HG02610 (cell line): ENCODE data around the gene IER3IP1.
"Not testable (repeated sequence)": the region's sequence is repeated elsewhere in the genome, so short reads cannot be mapped to it uniquely, and the experiment has no call there.

Experiments
- ATAC-seq: cut with Tn5 transposase; IDR thresholded peaks from one replicate; pipeline ENCODE4 v1.9.1; 2021; ENCODE audit warnings: mild to moderate bottlenecking, moderate library complexity; ENCODE audit not compliant: unreplicated experiment

IER3IP1 gene

DNA sequence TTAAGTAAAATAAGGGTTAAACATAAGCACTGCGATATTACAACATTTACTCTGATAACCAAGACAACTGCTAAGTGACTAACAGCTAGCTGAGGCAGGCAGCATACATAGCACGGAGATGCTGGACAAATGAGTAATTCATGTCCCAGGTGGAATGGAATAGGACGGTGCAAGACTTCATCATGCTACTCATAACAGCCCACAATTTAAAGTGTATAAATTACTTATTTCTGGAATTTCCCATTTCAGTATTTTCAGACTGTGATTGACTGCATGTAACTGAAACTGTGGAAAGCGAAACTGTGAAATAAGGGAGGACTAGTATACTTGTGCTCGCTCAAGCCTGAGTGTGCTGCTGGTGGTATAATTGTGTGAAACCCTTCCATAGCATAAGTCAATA is 12.9 kb downstream of the IER3IP1 start:
- ATAC-seq, result peak; percentile 91

- no peak for ATAC-seq
Observed at GRCh38 chr18:47160256-47160655, 15.9 kb downstream of the IER3IP1 start.

GRCh38 chr18:47158404-47158803 is 17.8 kb downstream of the IER3IP1 start:
- not testable (repeated sequence) for ATAC-seq

- ATAC-seq, result no peak
Observed at GRCh38 chr18:47151439-47151838, 24.7 kb downstream of the IER3IP1 start.

DNA sequence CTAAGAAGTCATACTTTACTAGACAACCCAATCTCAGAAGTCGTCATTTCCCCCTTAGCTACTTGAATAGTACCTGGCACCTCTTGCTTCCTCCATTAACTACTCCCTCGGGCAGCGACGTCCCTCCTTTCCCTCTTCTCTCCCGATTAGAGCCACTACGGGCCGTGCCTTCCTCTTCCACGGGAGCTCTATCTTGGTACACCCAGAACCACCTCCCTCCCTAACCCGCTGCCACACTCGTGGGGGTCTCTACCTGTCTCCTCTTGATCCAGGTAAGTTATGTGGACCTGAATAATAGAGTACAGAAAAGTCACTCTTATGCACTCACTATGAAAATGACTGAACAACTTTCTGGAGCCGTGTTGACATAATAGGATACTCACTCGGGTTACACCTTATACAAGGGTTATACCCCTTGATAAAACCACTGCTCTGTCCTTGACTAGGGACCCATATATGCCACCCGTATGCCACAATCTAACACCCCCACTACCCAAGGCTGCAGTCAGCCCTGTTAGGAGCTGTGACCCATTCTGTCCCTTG is 25.3 kb downstream of the IER3IP1 start:
- peak; percentile 8 for ATAC-seq

- ATAC-seq, result peak; percentile 89
Observed at GRCh38 chr18:47150029-47150823, 25.9 kb downstream of the IER3IP1 start, which contains the start of gene HDHD2. HDHD2 (minus strand) TSS chr18:47150500; CDS start chr18:47136439, 14,061 bp downstream.

- ATAC-seq, result no peak
Observed at GRCh38 chr18:47149457-47150028, 26.6 kb downstream of the IER3IP1 start.

DNA sequence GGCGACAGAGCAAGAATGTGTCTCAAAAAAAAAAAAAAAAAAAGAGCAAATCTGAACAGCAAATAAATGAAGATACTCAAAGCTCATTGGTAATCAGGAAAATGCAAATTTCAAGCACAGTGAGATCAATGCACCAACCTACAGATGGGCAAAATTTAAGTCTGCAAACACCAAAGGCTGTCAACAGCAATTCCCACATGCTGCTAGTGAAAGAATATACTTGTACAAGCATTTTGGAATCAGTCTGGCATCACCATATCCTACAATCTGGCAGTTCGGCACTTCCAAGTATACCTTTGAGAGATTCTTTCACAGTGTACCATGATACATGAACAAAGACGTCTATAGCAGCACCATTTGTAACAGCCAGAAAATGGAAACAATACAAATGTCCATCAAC is 30.0 kb downstream of the IER3IP1 start:
- no peak for ATAC-seq

DNA sequence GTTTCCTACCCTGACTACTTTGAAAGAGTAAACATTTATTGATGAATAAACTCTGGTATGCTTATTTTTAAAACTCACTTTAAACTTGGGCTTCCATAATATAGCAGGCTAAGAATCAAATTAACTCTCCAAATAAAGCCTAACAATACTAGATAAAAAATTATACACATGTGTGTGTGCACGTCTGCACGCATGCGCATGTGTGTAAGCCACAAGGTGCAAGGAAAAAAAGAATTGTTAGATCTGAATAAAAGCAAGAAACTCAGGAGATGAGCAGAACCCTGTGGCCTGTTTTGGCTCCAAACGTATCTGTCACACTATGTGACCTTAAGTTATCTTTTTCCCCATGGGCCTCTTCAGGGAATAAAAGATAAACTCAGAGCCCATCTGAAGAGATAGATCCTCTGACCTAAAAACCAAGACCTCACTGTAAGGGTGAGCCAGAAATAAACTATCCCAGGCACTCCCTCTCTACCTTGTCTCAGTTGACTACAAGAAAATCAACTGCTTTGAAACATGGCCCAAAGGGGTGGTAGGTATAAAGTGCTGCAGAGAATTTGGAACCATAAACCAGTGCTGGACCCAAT is 32.2 kb downstream of the IER3IP1 start:
- no peak for ATAC-seq

DNA sequence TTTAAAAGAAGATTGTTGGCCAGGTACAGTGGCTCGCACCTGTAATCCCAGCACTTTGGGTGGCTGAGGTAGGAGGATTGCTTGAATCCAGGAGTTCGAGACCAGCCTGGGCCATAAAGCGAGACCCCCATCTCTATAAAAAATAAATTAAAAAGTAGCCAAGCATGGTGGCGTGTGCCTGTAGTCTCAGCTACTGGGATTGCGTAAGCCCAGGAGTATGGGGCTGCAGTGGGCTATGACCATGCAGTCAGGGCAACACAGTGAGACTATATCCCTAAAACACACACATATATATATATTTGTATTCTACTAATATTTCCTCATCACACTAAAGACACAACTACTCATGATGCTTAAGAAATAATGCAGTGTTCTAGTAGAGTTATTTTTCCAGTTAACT is 33.0 kb downstream of the IER3IP1 start:
- ATAC-seq, result no peak

- ATAC-seq, result no peak
Observed at GRCh38 chr18:47141289-47141688, 34.9 kb downstream of the IER3IP1 start.

DNA sequence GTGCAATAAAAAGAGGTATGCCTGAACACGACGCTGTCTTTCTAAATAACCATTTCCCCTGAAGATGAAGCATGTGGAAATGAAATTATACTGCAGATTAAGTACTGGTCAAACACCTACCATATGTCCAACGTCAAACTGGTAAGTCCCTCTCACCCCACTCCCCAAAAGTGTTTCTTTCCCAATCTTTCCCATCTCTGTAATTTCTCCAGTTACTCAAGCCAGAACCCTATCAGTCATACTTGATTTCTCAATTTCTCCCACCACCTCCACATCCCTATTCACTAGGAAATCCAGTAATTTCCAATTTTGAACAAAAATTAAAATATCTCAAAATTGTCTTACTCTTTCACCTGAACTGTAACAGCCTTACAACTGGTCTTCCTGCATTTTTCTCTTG is 55.0 kb downstream of the IER3IP1 start:
- no peak for ATAC-seq

DNA sequence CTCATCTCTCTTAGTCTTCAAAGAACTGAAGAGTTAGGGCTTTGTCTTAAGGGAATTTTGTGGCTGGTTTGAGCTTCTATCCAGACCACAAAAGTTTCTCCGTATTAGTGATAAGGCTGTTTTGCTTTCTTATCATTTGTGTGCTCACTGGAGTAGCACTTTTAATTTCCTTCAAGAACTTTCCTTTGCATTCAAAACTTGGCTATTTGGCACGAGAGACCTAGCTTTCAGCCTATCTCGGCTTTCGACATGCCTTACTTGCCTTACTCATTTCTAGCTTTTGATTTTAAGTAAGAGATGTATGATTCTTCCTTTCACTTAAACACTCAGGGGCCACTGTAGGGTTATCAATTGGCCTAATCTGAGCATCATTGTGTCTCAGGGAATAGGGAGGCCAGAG is 55.7 kb downstream of the IER3IP1 start:
- ATAC-seq, result peak; percentile 99

DNA sequence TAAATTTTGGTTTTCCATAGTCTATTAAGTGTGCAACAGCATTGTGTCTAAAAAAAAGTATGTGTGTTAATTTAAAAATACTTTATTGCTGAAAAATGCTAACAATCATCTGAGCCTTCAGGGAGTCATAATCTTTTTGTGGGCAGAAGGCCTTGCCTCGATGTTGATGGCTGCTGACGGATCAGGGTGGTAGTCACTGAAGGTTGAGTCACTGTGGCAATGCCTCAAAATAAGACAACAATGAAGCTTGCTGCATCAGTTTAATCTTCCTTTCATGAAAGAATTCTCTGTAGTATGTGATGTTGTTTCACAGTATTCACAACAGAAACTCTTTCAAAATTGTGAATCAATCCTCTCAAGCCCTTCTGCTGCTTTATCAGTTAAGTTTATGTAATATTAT is 57.2 kb downstream of the IER3IP1 start:
- no peak for ATAC-seq

DNA sequence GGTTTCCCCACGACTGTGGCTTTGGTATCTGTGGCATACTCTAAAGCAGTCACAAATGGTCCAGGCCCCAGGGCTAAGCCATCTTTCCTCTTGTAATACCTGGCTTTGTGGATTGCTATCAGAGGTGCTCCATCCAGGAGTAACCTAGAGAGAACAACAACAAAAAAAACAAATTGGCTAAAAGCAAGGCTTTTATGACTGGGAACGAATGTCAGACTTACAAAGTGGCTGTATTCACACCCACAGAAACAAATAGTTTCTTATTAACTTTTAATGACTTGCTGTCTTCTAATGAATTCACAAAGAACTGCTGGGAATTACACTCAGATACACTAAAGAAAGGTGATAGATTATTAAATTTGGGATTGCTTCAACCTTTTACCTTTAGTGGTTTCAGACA is 61.0 kb downstream of the IER3IP1 start:
- no peak for ATAC-seq

GRCh38 chr18:47113796-47114540 is 62.2 kb downstream of the IER3IP1 start:
- no peak for ATAC-seq

GRCh38 chr18:47110492-47111274 is 65.5 kb downstream of the IER3IP1 start:
- ATAC-seq, result no peak

- ATAC-seq, result no peak
Observed at GRCh38 chr18:47109720-47110119, 66.4 kb downstream of the IER3IP1 start.

- no peak for ATAC-seq
Observed at GRCh38 chr18:47108998-47109405, 67.2 kb downstream of the IER3IP1 start.

DNA sequence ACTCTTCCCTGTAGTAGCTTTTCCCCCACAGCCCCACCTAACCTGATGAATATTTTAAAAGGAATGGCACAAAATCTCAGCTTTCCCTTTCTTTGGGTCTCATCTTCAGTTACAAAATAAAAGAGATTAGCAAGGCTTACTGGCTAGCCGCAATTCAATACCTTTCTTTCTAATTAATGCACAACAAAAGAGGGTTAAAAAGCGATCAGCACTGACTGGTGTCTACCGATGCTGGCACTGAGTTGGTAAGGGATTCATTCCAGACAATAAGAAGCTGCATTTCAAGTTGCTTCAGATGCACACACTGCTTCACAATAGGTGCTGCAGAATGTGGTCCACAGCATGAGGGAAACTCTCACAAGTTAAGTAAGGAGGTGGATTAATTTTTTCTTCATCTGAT is 67.8 kb downstream of the IER3IP1 start:
- ATAC-seq, result no peak
